Transverse colon (tissue), 4 donors: ENCODE data around the gene RNF4. TPM values are rescaled to one million over a fixed set of nuclear protein-coding genes. Genes with fewer than 3 reads are reported as not detected.
A peak's percentile ranks its signal among the peaks of the same experiment; 100 is the strongest.

Source experiments
- DNase-seq: peaks from one replicate; pipeline ENCODE4 v3.0.0-alpha.2; 2019
- H3K27ac ChIP-seq, 4 donors: fragments of 200-600 bp; sonication (generic); 2 replicates each; pipeline ENCODE4 v1.5.1; 2016 to 2018; ENCODE audit warnings: inconsistent platforms in 4 of 4
- H3K27me3 ChIP-seq: fragments of 200-600 bp; sonication (generic); 2 replicates; pipeline ENCODE4 v1.5.1; 2017; ENCODE audit warnings: inconsistent platforms
- H3K36me3 ChIP-seq, 4 donors: fragments of 200-600 bp; sonication (generic); 2 replicates each; pipeline ENCODE4 v1.5.1; 2017 to 2019; ENCODE audit warnings: inconsistent platforms in 4 of 4
- H3K4me1 ChIP-seq, 4 donors: fragments of 200-600 bp; sonication (generic); 2 replicates each; pipeline ENCODE4 v1.5.1; 2017 to 2020; ENCODE audit warnings: inconsistent platforms in 4 of 4
- H3K4me3 ChIP-seq, 4 donors: fragments of 200-600 bp; sonication (generic); 1 replicate in 1 of 4; 2 replicates in 3 of 4; pipeline versions ENCODE4 v1.5.1 to v1.6.1; 2017 to 2019; ENCODE audit warnings: inconsistent platforms in 4 of 4
- H3K9me3 ChIP-seq, 2 donors: fragments of 200-600 bp; sonication (generic); 2 replicates each; pipeline ENCODE4 v1.5.1; 2017 to 2019; ENCODE audit warnings: inconsistent platforms in 2 of 2
- EP300 ChIP-seq: sonication (generic); formaldehyde crosslinking; IDR thresholded peaks from one replicate; pipeline ENCODE4 v1.6.1; 2017; ENCODE audit warnings: antibody characterized with exemption, low read depth
- POLR2A ChIP-seq: fragments of 450-650 bp; IDR thresholded peaks from one replicate; pipeline ENCODE4 v1.6.1; 2016; ENCODE audit warnings: antibody characterized with exemption, mild to moderate bottlenecking, moderate library complexity
- POLR2AphosphoS5 ChIP-seq, 3 donors: sonication (generic); formaldehyde crosslinking; IDR thresholded peaks; one replicate each; pipeline ENCODE4 v1.6.1; 2016; ENCODE audit warnings: antibody characterized with exemption in 3 of 3
- WGBS, 2 donors: methylation state at CpG; one replicate each; pipeline ENCODE4 v1.1.5; 2018; ENCODE audit warnings: low coverage in 1 of 2; 5-methylcytosine and 5-hydroxymethylcytosine counted together
- in situ Hi-C, 4 donors: fragments of 200-750 bp; cut with MboI; loops; one replicate each; pipeline versions ENCODE4 v1.15.0 to v1.15.1; 2017; ENCODE audit warnings: low sequenced_read_pairs in 3 of 4, low pct_ligation_motif_present in 1 of 4, low pct_unique_long_range_greater_than_20kb in 1 of 4
- intact Hi-C: fragments of 100-400 bp; cut with DNase I; formaldehyde crosslinking; loops from one replicate; pipeline ENCODE4 v1.15.1; 2023; ENCODE audit warnings: low total_unique reads
- total RNA-seq, 4 donors: library from RNA; depleted of rRNA; stranded (reverse); fragments of >200 nt; gene quantifications; one replicate each; pipeline ENCODE4 v1.1.0, GENCODE V29; 2016
- TF ChIP-seq, protein P1 (sequence below), 5 experiments: fragments of 200-600 bp in 3 of 5; fragments of 450-650 bp in 2 of 5; sonication (generic) in 3 of 5; IDR thresholded peaks; 1 replicate in 2 of 5; 2 replicates in 3 of 5; pipeline ENCODE4 v1.5.1; 2016 to 2017; ENCODE audit warnings: antibody characterized with exemption in 5 of 5, inconsistent platforms in 3 of 5, mild to moderate bottlenecking in 2 of 5, moderate library complexity in 1 of 5

The RNF4 gene
- total RNA-seq, 4 donors from 2014 or later: 20.9 to 50.5 (median 35.8) TPM

- TF ChIP-seq POLR2AphosphoS5 (IDR thresholded peaks at IDR 0.05): no peak
- TF ChIP-seq EP300: no peak
- TF ChIP-seq, protein P1, sequence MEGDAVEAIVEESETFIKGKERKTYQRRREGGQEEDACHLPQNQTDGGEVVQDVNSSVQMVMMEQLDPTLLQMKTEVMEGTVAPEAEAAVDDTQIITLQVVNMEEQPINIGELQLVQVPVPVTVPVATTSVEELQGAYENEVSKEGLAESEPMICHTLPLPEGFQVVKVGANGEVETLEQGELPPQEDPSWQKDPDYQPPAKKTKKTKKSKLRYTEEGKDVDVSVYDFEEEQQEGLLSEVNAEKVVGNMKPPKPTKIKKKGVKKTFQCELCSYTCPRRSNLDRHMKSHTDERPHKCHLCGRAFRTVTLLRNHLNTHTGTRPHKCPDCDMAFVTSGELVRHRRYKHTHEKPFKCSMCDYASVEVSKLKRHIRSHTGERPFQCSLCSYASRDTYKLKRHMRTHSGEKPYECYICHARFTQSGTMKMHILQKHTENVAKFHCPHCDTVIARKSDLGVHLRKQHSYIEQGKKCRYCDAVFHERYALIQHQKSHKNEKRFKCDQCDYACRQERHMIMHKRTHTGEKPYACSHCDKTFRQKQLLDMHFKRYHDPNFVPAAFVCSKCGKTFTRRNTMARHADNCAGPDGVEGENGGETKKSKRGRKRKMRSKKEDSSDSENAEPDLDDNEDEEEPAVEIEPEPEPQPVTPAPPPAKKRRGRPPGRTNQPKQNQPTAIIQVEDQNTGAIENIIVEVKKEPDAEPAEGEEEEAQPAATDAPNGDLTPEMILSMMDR (IDR thresholded peaks at IDR 0.05): no peak
- no peak for TF ChIP-seq POLR2A
Measured at GRCh38 chr4:2497324-2497723, 28.4 kb downstream of the RNF4 start.

GRCh38 chr4:2497931-2498330 lies 29.0 kb downstream of the RNF4 start:
- Histone ChIP-seq H3K4me3 (no peak overlapping the region), H3K4me1 (peaks cover 0 to 14% (median 0%) of the 10 kb centered on the region in 4 donors), H3K27me3 (no peaks in the 10 kb centered on the region), H3K9me3 (no peaks in the 10 kb centered on the region), H3K36me3 (peaks cover 0 to 40% (median 20%) of the 10 kb centered on the region in 4 donors), H3K27ac (peak overlapping the region in 2 of 4 donors; percentile 6 to 38)
- intact Hi-C loops: no loop called here
- 76% methylated on average over 9 of the region's 9 CpGs; no CpG with 5 or more reads in 1 of the 2 donors for WGBS, 2 donors
- DNase-seq: peak; percentile 21
- TF ChIP-seq, protein P1 (IDR thresholded peaks at IDR 0.05): no peak
- peak in 2 of 3 donors; percentile 23 to 37 for TF ChIP-seq POLR2AphosphoS5 (IDR thresholded peaks at IDR 0.05)
- in situ Hi-C loops: no loop called here

More at GRCh38 chr4:2497324-2497723, 28.4 kb downstream of the RNF4 start:
- WGBS, 2 donors: 83 to 93% methylated on average over 1 to 4 of the region's 4 CpGs
- in situ Hi-C loops: no loop called here
- H3K27ac ChIP-seq: peak overlapping the region in 1 of 4 donors; percentile 6
- no peaks in the 10 kb centered on the region for H3K27me3 ChIP-seq
- DNase-seq: no peak
- H3K4me1 ChIP-seq: peaks cover 0 to 14% (median 0%) of the 10 kb centered on the region in 4 donors
- intact Hi-C loops: no loop called here
- H3K4me3 ChIP-seq: no peak overlapping the region
- peaks cover 0 to 46% (median 20%) of the 10 kb centered on the region in 4 donors for H3K36me3 ChIP-seq
- no peaks in the 10 kb centered on the region for H3K9me3 ChIP-seq

- DNase-seq: no peak
- H3K36me3 ChIP-seq: peaks cover 0 to 45% (median 20%) of the 10 kb centered on the region in 4 donors
- H3K9me3 ChIP-seq: no peaks in the 10 kb centered on the region
- intact Hi-C loops: loop anchor here (1.0 kb wide), 1 partner anchor 31 kb away; the partner anchor contains the start of gene RNF4
- no peak overlapping the region for H3K4me3 ChIP-seq
- 83 to 100% methylated on average over 1 to 2 of the region's 2 CpGs for WGBS, 2 donors
- in situ Hi-C loops: no loop called here
- no peaks in the 10 kb centered on the region for H3K27me3 ChIP-seq
- H3K4me1 ChIP-seq: peaks cover 0 to under 1% (median 0%) of the 10 kb centered on the region in 4 donors
- TF ChIP-seq, protein P1 (IDR thresholded peaks at IDR 0.05): no peak
- TF ChIP-seq POLR2AphosphoS5 (IDR thresholded peaks at IDR 0.05): no peak
- no peak for TF ChIP-seq EP300
- no peak for TF ChIP-seq POLR2A
- H3K27ac ChIP-seq: no peak overlapping the region
Measured at GRCh38 chr4:2500547-2500946, 31.6 kb downstream of the RNF4 start.

DNA sequence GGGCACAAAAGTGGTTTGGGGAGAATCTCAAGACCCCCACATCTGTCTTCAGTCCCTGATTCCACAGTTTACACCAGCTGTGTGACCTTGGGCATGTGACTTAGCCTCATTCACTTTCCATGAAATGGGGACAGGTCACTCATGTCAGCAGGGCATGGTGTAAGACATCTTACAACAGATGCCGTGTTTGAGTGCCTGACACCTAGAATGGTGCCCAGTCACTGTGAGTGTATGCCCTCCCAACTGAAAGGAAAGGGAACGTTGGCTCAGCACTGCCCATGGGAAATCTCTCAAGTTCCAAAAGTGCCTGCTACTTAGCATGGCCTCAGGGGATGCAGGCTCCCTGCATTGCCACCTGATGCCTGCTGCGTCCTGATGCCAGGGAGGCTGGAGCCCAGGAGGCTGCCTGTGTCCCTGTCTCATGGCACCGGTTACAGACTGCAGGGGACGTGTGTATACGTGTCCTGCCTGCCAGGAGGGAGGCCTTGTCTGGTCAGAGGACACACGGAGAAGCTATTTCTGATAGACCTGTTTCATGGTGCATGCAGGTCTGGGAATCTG lies 32.2 kb downstream of the RNF4 start:
- in situ Hi-C loops (no loop called here), intact Hi-C loops (no loop called here)
- Histone ChIP-seq H3K4me3 (no peak overlapping the region), H3K9me3 (no peaks in the 10 kb centered on the region), H3K4me1 (no peaks in the 10 kb centered on the region), H3K36me3 (peaks cover 0 to 48% (median 20%) of the 10 kb centered on the region in 4 donors), H3K27me3 (no peaks in the 10 kb centered on the region), H3K27ac (no peak overlapping the region)
- WGBS, 2 donors: 96% methylated on average over 7 of the region's 7 CpGs; no CpG with 5 or more reads in 1 of the 2 donors
- no peak for DNase-seq
- TF ChIP-seq, protein P1 (IDR thresholded peaks at IDR 0.05): no peak
- TF ChIP-seq EP300 (no peak), POLR2A (no peak), POLR2AphosphoS5 (IDR thresholded peaks at IDR 0.05) (no peak)
